GM19025 (cell line): Measurements from ENCODE around the gene NUMBL.

Experiments used
- ATAC-seq: cut with Tn5 transposase; IDR thresholded peaks from one replicate; pipeline ENCODE4 v1.9.1; 2021; ENCODE audit warnings: mild to moderate bottlenecking, low read depth, moderate library complexity; ENCODE audit not compliant: unreplicated experiment

NUMBL gene

DNA sequence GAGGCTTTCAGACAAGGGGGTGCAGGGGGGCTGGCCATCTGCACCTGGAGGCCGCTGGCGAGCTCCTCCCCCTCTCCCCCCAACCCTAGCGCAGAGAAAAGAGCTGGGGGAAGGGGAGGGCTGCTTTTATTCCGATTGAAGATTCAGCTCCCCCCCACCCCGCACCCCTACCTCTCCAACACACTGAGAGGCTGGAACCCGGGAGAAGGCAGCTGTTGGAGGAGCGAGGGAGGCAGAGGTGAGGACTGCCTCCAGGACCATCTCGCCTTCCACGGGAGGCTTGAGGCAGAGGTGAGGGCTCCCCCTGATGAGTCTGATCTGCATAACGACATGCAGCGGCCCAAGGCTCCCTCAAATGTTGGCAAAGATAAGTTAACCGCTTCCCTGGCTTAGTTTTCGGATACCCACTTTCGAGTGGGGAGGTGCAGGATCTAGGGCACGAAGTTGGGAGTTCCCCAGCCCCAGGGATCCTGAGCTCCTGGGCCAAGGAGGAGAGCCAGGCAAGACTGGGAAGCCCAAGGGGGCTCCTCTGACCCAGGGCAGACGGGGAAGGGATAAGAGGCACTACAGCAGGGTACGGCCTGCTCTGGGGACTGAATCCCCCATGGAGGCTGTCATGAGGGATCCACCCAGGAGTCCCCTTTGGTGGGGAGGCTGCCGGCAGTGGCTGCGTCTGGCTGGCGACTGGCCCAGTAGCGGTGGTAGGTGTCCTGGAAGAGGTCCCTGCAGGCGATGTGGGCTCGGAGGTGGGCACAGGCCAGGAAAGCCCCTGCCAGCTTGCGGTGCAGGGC, 1.2 kb upstream of the NUMBL start:
- ATAC-seq = no peak

DNA sequence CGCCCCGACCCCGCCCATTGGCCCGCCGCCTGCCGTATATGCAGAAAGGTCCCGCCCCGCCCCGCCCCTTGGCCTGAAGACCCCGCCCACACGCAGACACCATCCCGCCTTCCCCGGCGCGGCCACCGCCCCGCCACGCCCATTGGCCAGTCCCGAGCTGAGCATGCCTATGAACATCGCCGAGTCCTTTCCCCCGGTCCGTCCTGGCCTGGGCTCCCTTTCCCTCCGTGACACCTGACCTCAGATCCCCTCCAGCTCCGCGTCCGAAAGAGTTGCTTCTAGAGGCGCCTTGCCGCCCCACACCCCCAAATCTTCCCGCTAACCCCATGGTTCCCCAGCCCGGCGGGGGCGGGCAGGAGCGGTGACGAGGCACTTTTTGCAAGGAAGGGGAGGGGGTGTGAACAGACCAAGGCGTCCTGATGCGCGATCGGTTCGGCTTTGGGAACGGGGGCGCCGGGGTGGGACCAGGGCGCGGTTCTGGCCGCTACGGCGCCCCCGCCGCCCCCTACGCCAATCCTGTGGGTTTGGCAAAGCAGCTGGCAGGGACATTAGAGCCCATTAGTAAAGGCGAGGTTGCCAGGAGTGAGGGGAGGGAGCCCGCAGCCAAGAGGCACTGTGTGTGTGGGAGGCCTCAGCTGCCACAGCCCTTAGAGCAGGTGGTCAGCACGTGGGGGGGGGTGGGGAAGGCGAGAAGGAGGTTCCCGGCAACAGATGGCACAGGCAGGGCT, 406 bp upstream of the NUMBL start:
- no peak for ATAC-seq

DNA sequence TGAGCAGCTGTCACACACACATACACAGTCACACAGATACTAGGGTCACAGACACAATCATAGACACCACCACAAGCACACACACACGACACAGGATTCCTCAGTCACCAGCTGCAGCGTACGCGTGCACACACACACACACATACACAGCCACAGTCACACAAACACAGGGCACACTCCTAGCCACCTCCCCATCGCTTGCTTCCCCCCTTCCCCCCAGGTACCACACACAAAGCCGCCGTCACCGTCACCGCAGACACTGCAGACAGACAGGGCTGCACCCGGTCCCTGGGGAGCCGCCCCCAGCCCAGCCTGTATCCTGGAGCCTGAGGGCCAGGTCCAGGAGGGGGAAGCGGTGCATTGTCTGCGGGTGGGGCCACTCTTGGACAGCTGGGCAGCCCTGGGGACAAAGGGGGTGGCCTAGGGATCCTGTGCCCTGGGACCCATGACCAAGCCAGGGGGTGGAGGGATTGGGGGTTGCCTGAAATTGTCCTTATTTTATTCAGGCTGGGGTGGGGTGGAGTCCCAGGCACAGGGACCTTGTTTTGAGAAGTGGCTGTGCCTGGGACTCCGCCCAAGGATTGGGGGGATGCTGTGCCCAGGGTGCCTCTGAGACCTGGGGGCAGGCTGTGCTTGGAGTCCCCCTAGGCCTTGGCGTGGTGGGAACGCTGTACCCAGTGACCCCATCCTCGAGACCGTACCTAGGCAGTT, 957 bp downstream of the NUMBL start:
- ATAC-seq = no peak

GRCh38 chr19:40688987-40689338, 1.5 kb downstream of the NUMBL start:
- ATAC-seq = no peak

DNA sequence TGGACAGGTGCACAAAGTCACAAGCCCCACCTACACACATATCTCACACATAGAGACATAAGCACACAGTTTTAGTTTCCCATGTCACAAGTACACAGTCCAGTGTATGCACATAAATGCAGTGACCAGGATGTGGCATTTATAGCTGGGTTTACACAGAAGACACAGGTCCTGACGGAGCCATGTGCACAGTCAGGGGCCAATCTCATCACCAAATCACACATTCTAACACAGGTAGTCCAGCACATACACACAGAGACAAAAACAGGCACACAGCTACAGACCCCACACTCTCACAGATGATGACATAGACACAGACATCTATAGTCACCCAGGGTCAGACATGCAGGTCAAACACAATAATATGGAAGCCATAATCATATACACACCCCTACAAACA, 2.1 kb downstream of the NUMBL start:
- ATAC-seq = no peak

GRCh38 chr19:40687525-40688016, 2.9 kb downstream of the NUMBL start:
- no peak for ATAC-seq

- no peak for ATAC-seq
Observed at GRCh38 chr19:40686882-40687524, 3.4 kb downstream of the NUMBL start.

DNA sequence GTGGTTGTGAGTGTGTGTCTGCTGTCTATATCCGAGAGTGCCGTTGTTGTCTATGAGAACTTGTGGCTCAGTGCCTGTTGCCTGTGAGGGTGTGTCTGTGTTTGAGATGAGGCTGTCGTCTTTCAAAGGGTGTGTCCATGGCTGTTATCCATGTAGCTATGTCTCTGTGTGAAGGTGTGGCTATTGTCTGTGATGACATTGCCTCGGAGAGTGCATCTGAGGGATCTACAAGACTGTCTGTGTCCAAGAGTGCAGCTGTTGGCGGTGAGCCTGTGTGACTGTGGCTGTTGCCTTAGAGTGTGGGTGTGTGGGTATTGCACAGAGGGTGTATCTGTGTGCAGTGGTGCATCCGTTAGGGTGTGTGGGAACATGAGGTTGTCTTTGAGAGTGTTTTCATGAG, 4.9 kb downstream of the NUMBL start:
- no peak for ATAC-seq

DNA sequence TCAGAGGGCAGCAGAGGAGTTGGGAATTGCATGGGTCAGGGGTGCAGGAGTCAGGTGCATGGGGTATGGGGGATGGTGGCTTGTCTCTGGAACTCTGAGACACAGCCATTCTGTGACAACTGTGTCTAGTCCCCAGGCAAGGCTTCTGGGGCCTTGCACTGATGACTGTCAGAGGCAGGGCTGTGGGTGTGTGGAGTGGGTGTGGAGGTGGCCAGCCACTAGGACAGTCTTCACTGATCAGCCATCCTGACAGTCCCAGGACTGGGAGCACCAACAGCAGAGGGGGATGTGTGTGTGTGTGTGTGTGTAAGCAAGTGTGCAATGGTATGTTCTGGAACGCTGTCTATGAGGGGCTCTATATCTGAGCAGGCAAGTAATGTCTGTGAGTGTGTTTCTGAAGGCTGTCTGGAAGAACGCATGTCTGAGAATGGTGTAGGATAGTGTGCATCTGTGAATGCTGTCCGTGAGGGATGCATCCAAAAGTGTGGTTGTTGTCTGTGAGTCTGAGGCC, 5.4 kb downstream of the NUMBL start:
- ATAC-seq = no peak

GRCh38 chr19:40684280-40684679, 6.2 kb downstream of the NUMBL start:
- ATAC-seq = no peak

DNA sequence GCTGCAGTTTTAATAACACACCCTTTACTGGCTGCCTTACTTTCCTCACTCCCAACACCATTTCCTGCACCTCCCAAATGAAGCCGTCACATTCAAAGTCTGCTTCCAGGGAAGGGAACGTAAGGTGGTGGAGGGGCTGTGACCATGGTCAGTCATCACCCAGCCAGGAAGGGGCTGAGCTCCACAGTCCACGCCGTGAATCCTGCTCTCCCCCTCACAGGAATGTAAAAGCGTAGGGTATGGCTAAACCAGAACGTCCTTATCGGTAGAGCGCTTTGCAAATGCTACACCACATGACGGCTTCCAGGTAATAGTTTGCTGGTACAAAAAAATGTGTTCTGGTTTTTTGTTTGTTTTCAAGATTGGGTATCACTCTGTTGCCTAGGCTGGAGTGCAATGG, 7.0 kb downstream of the NUMBL start:
- no peak for ATAC-seq

- no peak for ATAC-seq
Observed at GRCh38 chr19:40682431-40682964, 8.0 kb downstream of the NUMBL start.

DNA sequence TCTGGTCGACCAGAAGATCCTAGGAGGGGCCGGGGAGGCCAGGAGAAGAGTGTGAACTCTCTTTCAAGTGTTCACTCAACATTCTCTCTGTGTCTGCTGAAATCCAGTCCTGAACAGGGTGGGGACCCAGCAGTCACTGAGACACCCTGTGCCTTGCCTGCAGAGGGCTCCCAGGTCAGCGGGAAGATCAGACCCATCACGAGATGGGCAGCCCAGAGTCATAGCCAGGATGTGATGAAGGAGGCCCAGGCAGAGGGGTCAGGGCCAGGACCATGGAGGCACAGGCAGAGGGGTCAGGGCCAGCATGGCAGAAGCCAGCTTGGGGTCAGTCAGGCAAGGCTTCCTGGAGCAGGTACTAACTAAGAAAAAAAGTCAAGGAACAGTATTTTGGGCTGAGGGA, 9.4 kb downstream of the NUMBL start:
- ATAC-seq = no peak

DNA sequence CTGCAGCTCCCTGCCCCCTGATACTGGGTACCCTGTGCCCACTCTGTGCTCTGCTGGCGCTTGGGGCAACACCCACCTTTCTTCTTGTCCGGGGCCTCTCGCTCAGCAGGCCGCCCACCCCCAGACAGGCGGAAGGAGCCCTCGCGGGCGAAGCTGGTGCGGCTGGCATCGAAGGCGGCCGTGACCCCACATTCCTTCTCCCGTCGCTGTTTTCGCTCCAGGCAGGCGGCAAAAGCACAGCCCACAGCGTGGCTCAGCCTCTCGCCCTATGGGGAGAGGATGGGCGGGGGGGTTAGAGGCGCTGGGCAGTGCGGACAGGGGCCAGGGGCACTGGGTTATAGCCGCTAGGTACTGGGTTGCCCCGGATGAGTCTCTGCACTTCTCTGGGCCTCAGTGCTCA, 13.3 kb downstream of the NUMBL start:
- no peak for ATAC-seq

DNA sequence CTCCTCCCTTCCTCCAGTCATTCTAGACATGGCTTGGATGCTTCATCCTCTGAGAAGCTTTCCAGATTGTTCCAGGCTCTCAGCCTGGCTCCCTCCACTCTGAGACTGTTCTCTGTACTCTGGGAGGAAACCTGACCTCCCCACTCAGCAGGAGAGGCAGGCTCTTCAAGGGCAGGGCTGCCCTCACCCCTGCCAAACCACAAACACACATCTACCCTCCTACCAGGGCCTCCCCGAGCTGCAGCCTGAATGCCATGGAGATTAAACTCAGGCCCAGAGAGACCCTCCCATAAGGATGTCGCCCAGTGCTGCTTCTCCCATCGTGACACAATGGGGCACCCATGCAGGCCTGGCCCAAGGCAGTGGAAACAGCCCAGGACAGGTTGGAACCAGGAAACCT, 16.2 kb downstream of the NUMBL start:
- ATAC-seq = no peak

DNA sequence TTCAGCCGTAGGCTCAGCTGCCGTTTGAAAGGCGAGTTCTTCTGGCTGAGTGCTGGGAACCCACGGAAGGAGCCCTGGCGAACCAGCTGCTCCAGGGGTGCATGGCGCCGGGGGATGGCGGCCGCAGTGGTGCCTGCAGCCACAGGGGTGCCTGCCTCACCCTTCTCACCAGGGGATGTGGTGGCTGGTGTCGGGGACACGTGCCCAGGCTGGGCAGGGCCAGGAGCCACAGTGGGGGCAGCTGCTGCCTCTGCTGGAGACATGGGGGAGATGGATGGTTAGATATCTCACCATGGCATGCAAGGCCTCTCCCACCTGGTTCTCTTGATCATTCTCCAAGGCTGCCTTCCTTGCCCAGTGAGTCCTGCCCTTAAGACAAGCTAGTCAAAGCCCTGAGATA, 17.1 kb downstream of the NUMBL start:
- no peak for ATAC-seq

DNA sequence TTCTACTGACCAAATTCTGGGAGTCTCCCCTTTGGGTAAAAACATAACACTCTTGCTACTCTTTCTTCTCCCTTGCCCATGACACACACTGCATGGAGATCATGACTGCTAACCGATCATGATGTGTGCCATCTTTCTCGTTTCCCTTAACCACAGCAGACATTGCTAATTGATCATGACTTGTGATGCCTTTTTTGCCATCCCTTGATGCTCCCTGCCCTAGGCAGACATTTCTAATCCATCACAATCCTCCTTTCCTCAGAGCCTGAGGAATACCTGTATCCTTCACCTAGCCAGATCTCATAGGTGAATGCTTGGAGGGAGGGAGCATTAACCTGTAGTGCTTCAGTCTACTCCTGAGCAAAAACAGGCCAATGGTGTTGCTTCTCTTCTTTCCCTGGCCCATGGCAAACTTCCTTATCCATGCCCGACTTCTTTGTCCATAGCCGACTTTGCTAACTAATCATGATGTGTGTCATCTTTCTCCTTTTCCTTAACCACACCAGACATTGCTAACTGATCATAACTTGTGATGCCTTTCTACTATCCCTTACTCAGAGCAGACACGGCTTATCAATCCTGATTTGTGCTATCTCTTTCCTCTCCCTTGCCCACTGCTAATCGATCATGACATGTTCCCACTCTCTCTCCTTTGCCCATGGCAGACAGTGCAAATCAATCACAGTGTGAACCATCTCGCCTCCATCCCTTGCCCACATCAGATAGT, 17.7 kb downstream of the NUMBL start:
- no peak for ATAC-seq

DNA sequence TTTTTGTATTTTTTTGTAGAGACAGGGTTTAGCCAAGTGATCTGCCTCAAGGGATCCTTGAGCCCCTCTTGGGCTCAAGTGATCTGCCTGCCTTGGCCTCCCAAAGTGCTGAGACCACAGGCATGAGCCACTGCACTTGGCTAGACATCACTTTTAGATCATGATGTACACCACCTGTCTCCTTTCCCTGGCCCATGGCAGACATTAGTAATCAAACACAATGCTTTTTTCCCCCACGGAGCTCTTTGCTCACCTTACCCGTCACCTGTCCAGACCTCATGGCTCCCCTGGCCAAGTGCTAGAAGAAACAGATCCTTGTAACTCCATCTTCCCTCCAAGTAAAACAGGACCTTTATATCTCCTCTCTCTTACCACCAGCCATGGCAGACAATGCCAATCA, 18.4 kb downstream of the NUMBL start:
- no peak for ATAC-seq

DNA sequence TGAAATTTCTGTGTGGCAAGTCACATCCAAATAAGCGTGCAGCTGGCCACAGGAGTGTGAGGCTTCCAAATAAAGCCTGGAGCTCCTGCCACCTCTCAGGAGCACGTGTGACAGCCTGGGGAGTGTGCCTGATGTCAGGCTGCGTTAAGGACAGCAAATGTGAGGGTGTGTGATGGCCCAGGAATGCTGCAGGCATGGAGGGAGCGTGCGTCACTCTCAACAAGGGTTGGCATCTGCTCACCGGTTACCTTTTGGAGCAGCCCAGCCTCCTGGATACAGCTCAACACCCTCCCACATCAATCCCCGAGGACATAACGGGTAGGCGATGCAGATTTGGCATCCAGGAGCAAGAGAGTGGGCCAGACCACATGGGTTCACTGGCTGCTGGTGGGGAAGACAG, 19.0 kb downstream of the NUMBL start:
- no peak for ATAC-seq
